MM.1S (cell line): Measurements from ENCODE around the gene ZBTB43.
A peak's percentile ranks its signal among the peaks of the same experiment; 100 is the strongest.

Source experiments
- DNase-seq: peaks from one replicate; pipeline ENCODE4 v3.0.0-alpha.2; 2015
- H2AFZ ChIP-seq: fragments of 300-600 bp; sonication (generic); 2 replicates; pipeline ENCODE4 v1.6.0; 2016; ENCODE audit warnings: antibody characterized with exemption, low read length
- H3F3A ChIP-seq: fragments of 300-600 bp; sonication (generic); 2 replicates; pipeline ENCODE4 v1.6.1; 2016; ENCODE audit warnings: mild to moderate bottlenecking, antibody characterized with exemption, low read length, moderate library complexity, mixed read lengths; ENCODE audit not compliant: insufficient read depth
- H3K27ac ChIP-seq: fragments of 300-600 bp; sonication (generic); 2 replicates; pipeline ENCODE4 v1.5.1; 2016; ENCODE audit warnings: mild to moderate bottlenecking, low read length
- H3K27me3 ChIP-seq: fragments of 300-600 bp; sonication (generic); replicated peaks from 2 replicates; pipeline ENCODE4 v1.6.0; 2016; ENCODE audit warnings: low read length; ENCODE audit not compliant: insufficient read depth
- H3K36me3 ChIP-seq: fragments of 300-600 bp; sonication (generic); replicated peaks from 2 replicates; pipeline ENCODE4 v1.6.1; 2016; ENCODE audit warnings: mild to moderate bottlenecking, low read length, mixed read lengths; ENCODE audit not compliant: insufficient read depth
- H3K4me1 ChIP-seq: fragments of 300-600 bp; sonication (generic); 2 replicates; pipeline ENCODE4 v1.6.1; 2016; ENCODE audit warnings: low read length, mixed read lengths
- H3K4me2 ChIP-seq: fragments of 300-600 bp; sonication (generic); 2 replicates; pipeline ENCODE4 v1.6.0; 2016; ENCODE audit warnings: low read depth, low read length
- H3K4me3 ChIP-seq: fragments of 300-600 bp; sonication (generic); 2 replicates; pipeline ENCODE4 v1.5.1; 2016; ENCODE audit warnings: low read length, mixed read lengths
- H3K79me2 ChIP-seq: fragments of 300-600 bp; sonication (generic); 2 replicates; pipeline ENCODE4 v1.6.1; 2016; ENCODE audit warnings: mixed run types, low read length, mixed read lengths
- H3K9ac ChIP-seq: fragments of 300-600 bp; sonication (generic); 2 replicates; pipeline ENCODE4 v1.6.1; 2016; ENCODE audit warnings: low read length, mixed read lengths
- H3K9me2 ChIP-seq: fragments of 300-600 bp; sonication (generic); replicated peaks from 2 replicates; pipeline ENCODE4 v1.6.1; 2016; ENCODE audit warnings: mild to moderate bottlenecking, low read length, mixed read lengths; ENCODE audit not compliant: insufficient read depth
- H3K9me3 ChIP-seq: fragments of 300-600 bp; sonication (generic); replicated peaks from 2 replicates; pipeline ENCODE4 v1.6.1; 2016; ENCODE audit warnings: mild to moderate bottlenecking, low read length, mixed read lengths; ENCODE audit not compliant: insufficient read depth
- H4K20me1 ChIP-seq: fragments of 300-600 bp; sonication (generic); 2 replicates; pipeline ENCODE4 v1.6.1; 2016; ENCODE audit warnings: mild to moderate bottlenecking, low read length, moderate library complexity, mixed read lengths; ENCODE audit not compliant: insufficient read depth
- EZH2 ChIP-seq: fragments of 300-600 bp; sonication (generic); optimal IDR thresholded peaks from 2 replicates; pipeline ENCODE3; 2017; ENCODE audit warnings: low read depth, mild to moderate bottlenecking, antibody characterized with exemption, low read length, mixed read lengths
- EZH2phosphoT487 ChIP-seq: fragments of 300-600 bp; sonication (generic); IDR thresholded peaks from 2 replicates; pipeline ENCODE4 v1.6.1; 2018; ENCODE audit warnings: antibody characterized with exemption, low read length
- TF ChIP-seq, protein P1 (sequence below): fragments of 300-600 bp; sonication (generic); IDR thresholded peaks from 2 replicates; pipeline ENCODE4 v1.5.1; 2016; ENCODE audit warnings: antibody characterized with exemption, low read length, mixed read lengths

ZBTB43 gene

DNA sequence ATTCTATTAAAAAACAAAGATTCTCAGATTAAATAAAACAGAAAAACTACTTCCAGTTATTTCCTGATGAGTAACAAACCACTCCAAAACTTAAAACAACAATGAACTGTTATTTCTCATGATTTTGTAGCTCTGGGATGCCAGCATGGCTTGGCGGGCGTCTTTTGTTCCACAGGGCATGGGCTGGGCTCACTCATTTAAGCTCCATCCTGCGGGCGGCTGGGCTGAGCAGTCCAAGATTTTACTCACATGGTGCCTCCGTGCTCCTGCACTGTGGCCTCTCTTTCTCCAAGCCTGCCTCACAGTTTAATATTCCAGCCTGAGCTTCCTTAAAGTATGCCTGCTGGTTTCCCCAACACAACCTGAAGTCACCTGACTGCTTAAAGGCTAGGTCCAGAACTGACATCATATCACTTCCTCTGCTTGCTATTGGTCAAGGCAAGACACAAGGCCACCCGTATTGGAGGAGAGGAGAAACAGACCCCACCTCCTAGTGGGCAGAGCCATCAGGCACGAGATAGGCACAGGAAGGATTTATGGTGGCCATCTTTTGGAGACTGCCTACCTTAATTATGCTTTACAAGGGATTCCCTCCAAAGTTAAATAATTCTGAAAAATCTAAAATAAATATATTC, 41.6 kb upstream of the ZBTB43 start:
- Histone ChIP-seq H3K79me2 (no peaks in the 10 kb centered on the region), H3K4me2 (no peak overlapping the region), H3K4me1 (no peaks in the 10 kb centered on the region), H3K9ac (no peak overlapping the region), H2AFZ (no peak overlapping the region), H3K27ac (no peak overlapping the region), H3K9me3 (no peaks in the 10 kb centered on the region), H3K36me3 (no peaks in the 10 kb centered on the region), H4K20me1 (no peaks in the 10 kb centered on the region), H3K27me3 (no peaks in the 10 kb centered on the region), H3K9me2 (no peaks in the 10 kb centered on the region), H3K4me3 (no peak overlapping the region), H3F3A (no peaks in the 10 kb centered on the region)
- TF ChIP-seq EZH2 (no peak), EZH2phosphoT487 (no peak)
- TF ChIP-seq, protein P1, sequence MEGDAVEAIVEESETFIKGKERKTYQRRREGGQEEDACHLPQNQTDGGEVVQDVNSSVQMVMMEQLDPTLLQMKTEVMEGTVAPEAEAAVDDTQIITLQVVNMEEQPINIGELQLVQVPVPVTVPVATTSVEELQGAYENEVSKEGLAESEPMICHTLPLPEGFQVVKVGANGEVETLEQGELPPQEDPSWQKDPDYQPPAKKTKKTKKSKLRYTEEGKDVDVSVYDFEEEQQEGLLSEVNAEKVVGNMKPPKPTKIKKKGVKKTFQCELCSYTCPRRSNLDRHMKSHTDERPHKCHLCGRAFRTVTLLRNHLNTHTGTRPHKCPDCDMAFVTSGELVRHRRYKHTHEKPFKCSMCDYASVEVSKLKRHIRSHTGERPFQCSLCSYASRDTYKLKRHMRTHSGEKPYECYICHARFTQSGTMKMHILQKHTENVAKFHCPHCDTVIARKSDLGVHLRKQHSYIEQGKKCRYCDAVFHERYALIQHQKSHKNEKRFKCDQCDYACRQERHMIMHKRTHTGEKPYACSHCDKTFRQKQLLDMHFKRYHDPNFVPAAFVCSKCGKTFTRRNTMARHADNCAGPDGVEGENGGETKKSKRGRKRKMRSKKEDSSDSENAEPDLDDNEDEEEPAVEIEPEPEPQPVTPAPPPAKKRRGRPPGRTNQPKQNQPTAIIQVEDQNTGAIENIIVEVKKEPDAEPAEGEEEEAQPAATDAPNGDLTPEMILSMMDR = no peak
- DNase-seq = no peak

DNA sequence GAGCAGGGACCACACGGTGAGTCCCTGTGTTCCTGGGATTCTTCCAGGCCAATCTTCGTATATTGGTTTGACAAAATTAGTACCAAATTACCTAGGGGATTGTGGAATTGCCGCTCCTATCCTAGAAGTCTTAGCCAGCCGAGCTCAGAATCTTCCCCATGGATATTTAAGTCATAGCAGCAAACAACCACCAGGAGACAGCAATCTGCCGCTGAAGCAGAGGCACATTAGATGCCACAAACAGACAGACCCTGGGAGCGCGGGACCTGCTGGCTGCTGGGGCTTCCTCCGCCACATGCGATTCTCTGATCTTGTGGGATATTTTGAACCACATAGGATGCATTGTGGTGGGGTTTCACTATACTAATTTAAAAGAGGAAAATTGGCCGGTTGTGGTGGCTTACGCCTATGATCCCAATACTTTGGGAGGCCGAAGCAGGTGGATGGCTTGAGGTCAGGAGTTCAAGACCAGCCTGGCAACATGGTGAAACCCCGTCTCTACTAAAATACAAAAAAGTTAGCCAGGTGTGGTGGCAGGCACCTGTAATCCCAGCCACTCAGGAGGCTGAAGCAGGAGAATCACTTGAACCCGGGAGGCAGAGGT, 31.7 kb upstream of the ZBTB43 start:
- no peaks in the 10 kb centered on the region for H3K4me1 ChIP-seq
- no peak overlapping the region for H3K4me3 ChIP-seq
- no peak overlapping the region for H2AFZ ChIP-seq
- H3K27me3 ChIP-seq = peaks cover 35% of the 10 kb centered on the region
- no peak overlapping the region for H3K27ac ChIP-seq
- H3K36me3 ChIP-seq = no peaks in the 10 kb centered on the region
- TF ChIP-seq EZH2 = no peak
- TF ChIP-seq, protein P1 = peak; percentile 45
- H3F3A ChIP-seq = no peaks in the 10 kb centered on the region
- no peaks in the 10 kb centered on the region for H3K9me2 ChIP-seq
- H3K9ac ChIP-seq = no peak overlapping the region
- H3K4me2 ChIP-seq = no peak overlapping the region
- H3K79me2 ChIP-seq = no peaks in the 10 kb centered on the region
- H3K9me3 ChIP-seq = no peaks in the 10 kb centered on the region
- no peaks in the 10 kb centered on the region for H4K20me1 ChIP-seq
- no peak for DNase-seq

DNA sequence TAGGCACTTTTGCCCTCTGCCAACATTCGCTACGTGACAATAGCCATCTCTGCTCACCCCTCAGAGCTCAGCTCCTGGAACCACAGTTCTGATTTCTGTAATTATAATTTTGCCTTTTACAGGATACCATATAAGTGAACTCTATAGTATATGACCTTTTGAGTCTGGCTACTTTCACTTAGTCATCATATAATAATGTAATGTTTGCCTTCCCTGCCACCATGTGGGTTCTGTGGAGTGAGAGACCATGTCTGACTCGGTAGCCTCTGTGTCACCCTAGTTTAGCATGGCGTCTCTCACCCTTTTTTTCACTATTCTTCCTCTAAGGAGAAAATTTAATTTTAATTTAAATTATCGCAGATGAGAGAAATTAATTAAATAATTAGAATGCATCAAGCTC, 28.9 kb upstream of the ZBTB43 start:
- Histone ChIP-seq H4K20me1 (no peaks in the 10 kb centered on the region), H3K36me3 (no peaks in the 10 kb centered on the region), H3K4me3 (no peak overlapping the region), H3K9me2 (no peaks in the 10 kb centered on the region), H3K79me2 (no peaks in the 10 kb centered on the region), H3K9me3 (no peaks in the 10 kb centered on the region), H3F3A (no peaks in the 10 kb centered on the region), H3K9ac (no peak overlapping the region), H3K4me1 (no peaks in the 10 kb centered on the region), H3K27me3 (peaks cover 45% of the 10 kb centered on the region), H3K4me2 (no peak overlapping the region), H3K27ac (no peak overlapping the region), H2AFZ (no peak overlapping the region)
- no peak for DNase-seq
- TF ChIP-seq, protein P1 = no peak
- TF ChIP-seq EZH2phosphoT487 = no peak
- no peak for TF ChIP-seq EZH2
